ENCODE data around the gene PRKAG2.

DNA sequence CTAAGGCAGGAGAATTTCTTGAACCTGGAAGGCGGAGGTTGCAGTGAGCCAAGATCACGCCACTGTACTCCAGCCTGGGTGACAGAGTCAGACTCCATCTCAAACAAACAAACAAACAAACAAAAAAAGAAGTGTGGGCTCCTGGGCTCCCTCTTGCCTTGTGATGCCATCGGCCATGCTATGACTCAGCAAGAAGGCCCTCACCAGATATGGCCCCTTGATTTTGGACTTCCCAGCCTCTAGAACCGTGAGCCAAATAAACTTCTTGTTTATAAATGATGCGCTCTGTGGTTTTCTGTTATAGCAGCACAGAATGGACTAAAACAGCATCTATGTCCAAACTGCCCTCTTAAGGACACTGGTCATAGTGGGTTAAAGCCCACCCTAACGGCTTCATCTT, 327.3 kb downstream of the PRKAG2 start:
- no peak for TF ChIP-seq POLR2A (IDR thresholded peaks at IDR 0.05)
- TF ChIP-seq, protein P1, sequence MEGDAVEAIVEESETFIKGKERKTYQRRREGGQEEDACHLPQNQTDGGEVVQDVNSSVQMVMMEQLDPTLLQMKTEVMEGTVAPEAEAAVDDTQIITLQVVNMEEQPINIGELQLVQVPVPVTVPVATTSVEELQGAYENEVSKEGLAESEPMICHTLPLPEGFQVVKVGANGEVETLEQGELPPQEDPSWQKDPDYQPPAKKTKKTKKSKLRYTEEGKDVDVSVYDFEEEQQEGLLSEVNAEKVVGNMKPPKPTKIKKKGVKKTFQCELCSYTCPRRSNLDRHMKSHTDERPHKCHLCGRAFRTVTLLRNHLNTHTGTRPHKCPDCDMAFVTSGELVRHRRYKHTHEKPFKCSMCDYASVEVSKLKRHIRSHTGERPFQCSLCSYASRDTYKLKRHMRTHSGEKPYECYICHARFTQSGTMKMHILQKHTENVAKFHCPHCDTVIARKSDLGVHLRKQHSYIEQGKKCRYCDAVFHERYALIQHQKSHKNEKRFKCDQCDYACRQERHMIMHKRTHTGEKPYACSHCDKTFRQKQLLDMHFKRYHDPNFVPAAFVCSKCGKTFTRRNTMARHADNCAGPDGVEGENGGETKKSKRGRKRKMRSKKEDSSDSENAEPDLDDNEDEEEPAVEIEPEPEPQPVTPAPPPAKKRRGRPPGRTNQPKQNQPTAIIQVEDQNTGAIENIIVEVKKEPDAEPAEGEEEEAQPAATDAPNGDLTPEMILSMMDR (IDR thresholded peaks at IDR 0.05) = no peak
